ENCODE measurements around the gene CDC34. TPM values are rescaled to one million over a fixed set of nuclear protein-coding genes. Genes with fewer than 3 reads are reported as not detected.
A peak's percentile ranks its signal among the peaks of the same experiment; 100 is the strongest.

Gene CDC34
- total RNA-seq, 1 experiment from 2014 or later = 112 TPM

DNA sequence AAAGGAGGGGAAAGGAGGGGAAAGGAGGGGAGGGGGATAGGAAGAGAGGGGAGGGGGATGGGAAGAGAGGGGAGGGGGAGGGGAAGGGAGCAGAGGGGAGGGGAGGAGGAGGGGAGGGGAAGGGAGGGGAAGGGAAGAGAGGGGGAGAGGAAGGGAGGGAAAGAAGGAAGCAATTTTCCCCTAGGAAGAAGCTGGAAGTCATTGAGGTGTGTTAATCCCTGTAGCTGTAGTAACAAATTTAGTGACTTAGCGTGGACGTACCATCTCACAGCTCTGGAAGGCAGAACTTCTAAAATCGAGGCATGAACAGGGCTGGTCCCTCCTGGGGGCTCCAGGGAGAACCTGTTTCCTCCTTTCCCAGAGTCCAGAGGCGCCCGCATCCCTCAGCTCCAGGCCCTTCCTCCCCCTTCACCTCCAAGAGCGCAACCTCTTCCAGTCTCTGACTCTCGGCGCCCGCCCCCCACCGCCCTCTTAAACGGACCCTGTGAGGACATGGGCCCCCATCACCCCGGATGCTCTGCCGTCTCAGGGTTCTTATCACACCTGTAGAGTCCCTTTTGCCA, 5.6 kb upstream of the CDC34 start:
- no peak overlapping the region for H3K56ac ChIP-seq (ENCODE audit: insufficient read length, low read depth, low read length)
- no peak overlapping the region for H4K91ac ChIP-seq (ENCODE audit: insufficient read length, low read depth, low read length)
- H3K9me3 ChIP-seq (ENCODE audit: control insufficient read depth, low read depth, low read length) = no peaks in the 10 kb centered on the region
- Mint-ChIP-seq H3K27me3 (ENCODE audit: low read depth) (peaks cover 35% of the 10 kb centered on the region), H3K4me3 (no peak overlapping the region), H3K4me1 (peaks cover 6 to 30% of the 10 kb centered on the region in 2 experiments), H3K36me3 (ENCODE audit: insufficient read depth in 1 of 3, low read depth in 3 of 3) (peaks cover 0 to 3% (median 0%) of the 10 kb centered on the region in 3 experiments; a peak in 2 of 7 replicates), H3K27ac (0 out of 7 replicates have a peak overlapping the region, but pooled peaks of 1 of the 3 experiments have one; percentile 25), H3K9me3 (peaks cover 0 to 2% of the 10 kb centered on the region in 2 experiments; a peak in 1 of 5 replicates)
- no peak for TF ChIP-seq CTCF (conservative IDR thresholded peaks at IDR 0.05)
- WGBS (ENCODE audit: extremely low coverage, insufficient read length, low lambda C conversion rate) = no CpG with 5 or more reads among the region's 13 CpGs
- H3K18ac ChIP-seq (ENCODE audit: insufficient read length, low read depth, low read length) = no peak overlapping the region
- no peak overlapping the region for H3K4me2 ChIP-seq (ENCODE audit: insufficient read depth, insufficient read length, low read length)
- no peak overlapping the region for H3K27ac ChIP-seq (ENCODE audit: insufficient read length, low read depth, low read length)
- H2BK120ac ChIP-seq (ENCODE audit: low read depth, low read length, poor library complexity, severe bottlenecking) = no peak overlapping the region
- H3K23me2 ChIP-seq (ENCODE audit: insufficient read length, low read depth, low read length, poor library complexity, severe bottlenecking) = no peaks in the 10 kb centered on the region
- no peak overlapping the region for H3K23ac ChIP-seq (ENCODE audit: insufficient read length, low read depth, low read length)
- no peak overlapping the region for H2AFZ ChIP-seq (ENCODE audit: low read length)
- no peak overlapping the region for H2BK15ac ChIP-seq (ENCODE audit: low read depth, low read length)
- H4K8ac ChIP-seq (replicated peaks; ENCODE audit: insufficient read length, low read depth, low read length) = no peak overlapping the region
- no peak overlapping the region for H2BK5ac ChIP-seq (ENCODE audit: insufficient read length, low read length)
- no peak overlapping the region for H2BK12ac ChIP-seq (ENCODE audit: insufficient read length, low read depth, low read length)
- H3K14ac ChIP-seq (ENCODE audit: insufficient read depth, low read length) = no peak overlapping the region
- H4K5ac ChIP-seq (ENCODE audit: insufficient read length, low read depth, low read length) = no peak overlapping the region
- DNase-seq = no peak
- H3K9ac ChIP-seq (ENCODE audit: extremely low read depth, insufficient read length, low read length) = no peak overlapping the region
- no peaks in the 10 kb centered on the region for H3K27me3 ChIP-seq (ENCODE audit: insufficient read depth, low read length)
- H3K79me1 ChIP-seq (ENCODE audit: insufficient read depth, low read depth, low read length, poor library complexity, severe bottlenecking) = no peaks in the 10 kb centered on the region
- no peak overlapping the region for H2AK5ac ChIP-seq (ENCODE audit: insufficient read length, low read length)
- H2BK20ac ChIP-seq (ENCODE audit: low read depth, low read length, poor library complexity, severe bottlenecking) = no peak overlapping the region
- peaks cover 4% of the 10 kb centered on the region for H4K20me1 ChIP-seq (ENCODE audit: control insufficient read depth, insufficient read depth, insufficient read length)
- H3K4ac ChIP-seq (ENCODE audit: low read depth, low read length) = no peak overlapping the region
- H3K79me2 ChIP-seq (ENCODE audit: insufficient read depth, low read length) = no peaks in the 10 kb centered on the region
- H3T11ph ChIP-seq (ENCODE audit: low read length) = no peak overlapping the region
- H3K4me1 ChIP-seq (ENCODE audit: insufficient read depth, low read length) = no peaks in the 10 kb centered on the region

Data from H9 (cell line).